Keratinocyte (primary cell): ENCODE data around the gene RNF44. TPM values are rescaled to one million over a fixed set of nuclear protein-coding genes. Genes with fewer than 3 reads are reported as not detected.

Experiments used
- DNase-seq: peaks from one replicate; pipeline ENCODE4 v3.0.0-alpha.2; 2011; ENCODE audit warnings: low read depth, missing footprints, low spot score
- FAIRE-seq: peaks from 2 replicates; lab custom pipeline; 2011; peaks lifted over from hg19 to GRCh38; lab: Jason Lieb, UNC
- H2AFZ ChIP-seq: 2 replicates; pipeline ENCODE4 v1.6.0; 2012; ENCODE audit warnings: low read length, control low read depth, inconsistent platforms; ENCODE audit not compliant: control insufficient read depth
- H3K27ac ChIP-seq: 2 replicates; pipeline ENCODE4 v1.5.1; 2011; ENCODE audit warnings: low read length; ENCODE audit not compliant: control insufficient read depth, insufficient read depth
- H3K27me3 ChIP-seq: 3 replicates; pipeline ENCODE4 v1.6.0; 2011; ENCODE audit warnings: low read length; ENCODE audit not compliant: control insufficient read depth, insufficient read depth; ENCODE audit errors: extremely low read depth
- H3K36me3 ChIP-seq, 2 experiments: 2 replicates in 1 of 2; 3 replicates in 1 of 2; pipeline ENCODE4 v1.5.1; 2011; ENCODE audit warnings: low read length in 2 of 2, mild to moderate bottlenecking in 1 of 2; ENCODE audit not compliant: control insufficient read depth in 2 of 2, insufficient read depth in 2 of 2; ENCODE audit errors: extremely low read depth in 1 of 2
- H3K4me1 ChIP-seq: 3 replicates; pipeline ENCODE4 v1.5.1; 2011; ENCODE audit warnings: low read length; ENCODE audit not compliant: control insufficient read depth, insufficient read depth; ENCODE audit errors: extremely low read depth
- H3K4me2 ChIP-seq: 3 replicates; pipeline ENCODE4 v1.6.0; 2011; ENCODE audit warnings: low read depth, low read length; ENCODE audit not compliant: control insufficient read depth, insufficient read depth; ENCODE audit errors: extremely low read depth
- H3K4me3 ChIP-seq, 3 experiments: fragments of 200-600 bp in 1 of 3; sonication (generic) in 1 of 3; 2 replicates in 2 of 3; 3 replicates in 1 of 3; pipeline ENCODE4 v1.5.1; 2011 to 2016; ENCODE audit warnings: low read length in 3 of 3, mild to moderate bottlenecking in 3 of 3, control low read depth in 2 of 3, inconsistent platforms in 1 of 3, low read depth in 1 of 3, mixed read lengths in 1 of 3, mixed run types in 1 of 3, moderate library complexity in 1 of 3; ENCODE audit not compliant: control insufficient read depth in 2 of 3, insufficient read depth in 2 of 3; ENCODE audit errors: extremely low read depth in 1 of 3
- H3K79me2 ChIP-seq: 2 replicates; pipeline ENCODE4 v1.6.0; 2012; ENCODE audit warnings: low read length; ENCODE audit not compliant: control insufficient read depth, insufficient read depth
- H3K9ac ChIP-seq: 3 replicates; pipeline ENCODE4 v1.6.0; 2011; ENCODE audit warnings: low read length; ENCODE audit not compliant: control insufficient read depth, insufficient read depth; ENCODE audit errors: extremely low read depth
- H3K9me1 ChIP-seq: 3 replicates; pipeline ENCODE4 v1.6.0; 2011; ENCODE audit warnings: low read length; ENCODE audit not compliant: control insufficient read depth, insufficient read depth; ENCODE audit errors: extremely low read depth
- H3K9me3 ChIP-seq: 2 replicates; pipeline ENCODE4 v1.5.1; 2012; ENCODE audit warnings: low read depth, low read length; ENCODE audit not compliant: control insufficient read depth
- H4K20me1 ChIP-seq: 3 replicates; pipeline ENCODE4 v1.6.0; 2011; ENCODE audit warnings: low read length; ENCODE audit not compliant: control insufficient read depth, insufficient read depth; ENCODE audit errors: extremely low read depth
- EZH2 ChIP-seq: IDR thresholded peaks from one replicate; pipeline ENCODE4 v1.6.1; 2012; ENCODE audit warnings: inconsistent platforms, mild to moderate bottlenecking, low read length, moderate library complexity
- dilution Hi-C: fragments of 300-500 bp; cut with MboI; formaldehyde crosslinking; loops from one replicate; pipeline ENCODE4 v1.7.0; 2020; ENCODE audit warnings: low sequenced_read_pairs; ENCODE audit not compliant: extremely low pct_ligation_motif_present
- polyA plus RNA-seq, 5 experiments: library from polyadenylated mRNA; depleted of rRNA in 3 of 5; stranded (reverse) in 3 of 5; stranded (forward) in 1 of 5; unstranded in 1 of 5; fragments of >200 nt; gene quantifications; 1 replicate in 1 of 5; 2 replicates in 3 of 5; 3 replicates in 1 of 5; pipeline versions ENCODE4 v1.2.1 to v1.2.3, GENCODE V29; 2011 to 2012; ENCODE audit warnings: missing spikeins in 2 of 5, low read depth in 1 of 5, low replicate concordance in 1 of 5
- TF ChIP-seq, protein P1 (sequence below), 3 experiments: IDR thresholded peaks in 1 of 3; conservative IDR thresholded peaks in 1 of 3; optimal IDR thresholded peaks in 1 of 3; 2 replicates in 2 of 3; 3 replicates in 1 of 3; pipeline versions ENCODE3 to v1.5.1; 2011; ENCODE audit warnings: low read length in 3 of 3, mild to moderate bottlenecking in 3 of 3, moderate library complexity in 2 of 3, control low read depth in 1 of 3, inconsistent platforms in 1 of 3; ENCODE audit not compliant: insufficient read depth in 2 of 3; ENCODE audit errors: extremely low read depth in 1 of 3

The RNF44 gene
- polyA plus RNA-seq, 1 donor (not counting 4 experiments of a cell fraction or from before 2014, with no cell fraction given), result 5.3 TPM

DNA sequence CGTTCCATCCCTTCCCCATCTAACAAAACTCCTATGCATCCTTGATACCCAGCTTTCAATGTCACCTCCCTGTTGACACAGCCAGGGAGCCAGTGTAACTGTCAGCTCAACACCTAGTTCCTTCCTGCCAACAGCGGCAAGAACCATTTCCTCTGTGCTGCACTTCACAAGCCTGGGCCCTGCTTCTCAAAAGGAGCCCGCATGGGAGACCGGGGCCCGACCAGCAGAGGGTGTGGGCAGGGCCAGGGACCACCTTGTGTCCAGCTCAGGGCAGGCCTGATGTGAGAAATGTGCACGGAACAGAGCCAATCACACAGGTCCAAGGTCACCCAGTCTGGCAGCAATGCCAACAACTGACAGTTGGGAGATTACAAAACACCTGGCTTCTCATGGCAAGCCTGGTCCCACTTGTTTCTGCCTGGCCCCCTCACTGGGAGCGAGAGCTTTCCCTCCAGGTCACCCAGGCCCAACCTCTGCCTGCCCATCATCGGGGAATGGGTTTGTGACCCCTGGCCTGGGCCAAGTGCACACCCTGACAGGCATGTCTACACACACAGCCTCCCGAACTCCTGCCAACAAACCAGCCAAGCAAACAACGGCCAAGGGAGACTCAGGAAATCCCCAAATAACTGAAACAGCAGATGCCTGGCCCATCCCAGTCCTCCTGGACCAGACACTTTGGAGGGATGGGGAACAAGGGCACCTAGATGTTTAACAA, 3.1 kb downstream of the RNF44 start:
- TF ChIP-seq EZH2, result no peak
- TF ChIP-seq, protein P1, sequence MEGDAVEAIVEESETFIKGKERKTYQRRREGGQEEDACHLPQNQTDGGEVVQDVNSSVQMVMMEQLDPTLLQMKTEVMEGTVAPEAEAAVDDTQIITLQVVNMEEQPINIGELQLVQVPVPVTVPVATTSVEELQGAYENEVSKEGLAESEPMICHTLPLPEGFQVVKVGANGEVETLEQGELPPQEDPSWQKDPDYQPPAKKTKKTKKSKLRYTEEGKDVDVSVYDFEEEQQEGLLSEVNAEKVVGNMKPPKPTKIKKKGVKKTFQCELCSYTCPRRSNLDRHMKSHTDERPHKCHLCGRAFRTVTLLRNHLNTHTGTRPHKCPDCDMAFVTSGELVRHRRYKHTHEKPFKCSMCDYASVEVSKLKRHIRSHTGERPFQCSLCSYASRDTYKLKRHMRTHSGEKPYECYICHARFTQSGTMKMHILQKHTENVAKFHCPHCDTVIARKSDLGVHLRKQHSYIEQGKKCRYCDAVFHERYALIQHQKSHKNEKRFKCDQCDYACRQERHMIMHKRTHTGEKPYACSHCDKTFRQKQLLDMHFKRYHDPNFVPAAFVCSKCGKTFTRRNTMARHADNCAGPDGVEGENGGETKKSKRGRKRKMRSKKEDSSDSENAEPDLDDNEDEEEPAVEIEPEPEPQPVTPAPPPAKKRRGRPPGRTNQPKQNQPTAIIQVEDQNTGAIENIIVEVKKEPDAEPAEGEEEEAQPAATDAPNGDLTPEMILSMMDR (optimal IDR thresholded peaks at IDR 0.05 in 1 of 3, IDR thresholded peaks at IDR 0.05 in 1 of 3, conservative IDR thresholded peaks at IDR 0.05 in 1 of 3; ENCODE audit: extremely low read depth in 1 of 3, insufficient read depth in 2 of 3, low read length in 3 of 3), result no peak
- peaks cover 40% of the 10 kb centered on the region for H3K4me1 ChIP-seq
- H3K27me3 ChIP-seq, result no peaks in the 10 kb centered on the region
- no peaks in the 10 kb centered on the region for H4K20me1 ChIP-seq
- H2AFZ ChIP-seq, result no peak overlapping the region
- FAIRE-seq, result no peak
- H3K4me3 ChIP-seq, result peak overlapping the region in 1 of 3 experiments; percentile 18
- peak overlapping the region; percentile 98 for H3K27ac ChIP-seq
- H3K79me2 ChIP-seq, result peaks cover 36% of the 10 kb centered on the region
- DNase-seq, result no peak
- no peaks in the 10 kb centered on the region for H3K9me3 ChIP-seq
- peaks cover 4% of the 10 kb centered on the region for H3K9me1 ChIP-seq
- dilution Hi-C loops, result no loop called here
- H3K9ac ChIP-seq, result peak overlapping the region; percentile 35
- H3K36me3 ChIP-seq, result peaks cover 8 to 25% of the 10 kb centered on the region in 2 experiments
- H3K4me2 ChIP-seq, result peak overlapping the region; percentile 94

DNA sequence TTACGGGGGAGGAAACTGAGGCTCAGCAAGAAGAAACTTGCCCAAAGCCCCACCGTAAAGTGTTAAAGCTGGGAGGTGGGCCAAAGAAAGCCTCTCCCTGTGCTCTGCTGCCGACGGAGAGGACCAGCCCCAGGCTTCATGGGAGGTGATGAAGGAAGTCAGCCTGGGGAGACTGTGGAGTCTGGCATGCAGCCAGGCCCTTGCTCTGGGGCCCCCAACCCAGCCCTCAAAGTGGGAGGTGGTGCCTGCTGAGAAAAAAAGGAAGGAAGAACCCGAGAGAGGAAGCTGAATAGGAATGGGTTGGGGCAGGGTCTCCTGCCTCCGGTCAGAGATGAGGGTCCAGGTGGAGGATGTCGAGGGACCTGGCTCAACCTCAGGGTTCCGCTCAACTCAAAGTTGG, 3.8 kb downstream of the RNF44 start:
- no peaks in the 10 kb centered on the region for H3K9me3 ChIP-seq
- peak overlapping the region; percentile 1 for H3K9ac ChIP-seq
- DNase-seq (no peak), FAIRE-seq (no peak)
- peak overlapping the region in 1 of 3 experiments; percentile 8 for H3K4me3 ChIP-seq
- dilution Hi-C loops, result no loop called here
- TF ChIP-seq EZH2, result no peak
- TF ChIP-seq, protein P1 (optimal IDR thresholded peaks at IDR 0.05 in 1 of 3, IDR thresholded peaks at IDR 0.05 in 1 of 3, conservative IDR thresholded peaks at IDR 0.05 in 1 of 3; ENCODE audit: extremely low read depth in 1 of 3, insufficient read depth in 2 of 3, low read length in 3 of 3), result no peak
- H3K4me1 ChIP-seq, result peaks cover 43% of the 10 kb centered on the region
- no peaks in the 10 kb centered on the region for H3K27me3 ChIP-seq
- peaks cover 36% of the 10 kb centered on the region for H3K79me2 ChIP-seq
- peak overlapping the region; percentile 94 for H3K4me2 ChIP-seq
- H2AFZ ChIP-seq, result no peak overlapping the region
- peak overlapping the region; percentile 98 for H3K27ac ChIP-seq
- peaks cover 12 to 28% of the 10 kb centered on the region in 2 experiments for H3K36me3 ChIP-seq
- no peaks in the 10 kb centered on the region for H4K20me1 ChIP-seq
- H3K9me1 ChIP-seq, result peaks cover 7% of the 10 kb centered on the region
